ENCODE measurements around the gene LRRN2.

The LRRN2 gene

GRCh38 chr1:204672482-204673121 is 12.9 kb downstream of the LRRN2 start:
- TF ChIP-seq, protein P1, sequence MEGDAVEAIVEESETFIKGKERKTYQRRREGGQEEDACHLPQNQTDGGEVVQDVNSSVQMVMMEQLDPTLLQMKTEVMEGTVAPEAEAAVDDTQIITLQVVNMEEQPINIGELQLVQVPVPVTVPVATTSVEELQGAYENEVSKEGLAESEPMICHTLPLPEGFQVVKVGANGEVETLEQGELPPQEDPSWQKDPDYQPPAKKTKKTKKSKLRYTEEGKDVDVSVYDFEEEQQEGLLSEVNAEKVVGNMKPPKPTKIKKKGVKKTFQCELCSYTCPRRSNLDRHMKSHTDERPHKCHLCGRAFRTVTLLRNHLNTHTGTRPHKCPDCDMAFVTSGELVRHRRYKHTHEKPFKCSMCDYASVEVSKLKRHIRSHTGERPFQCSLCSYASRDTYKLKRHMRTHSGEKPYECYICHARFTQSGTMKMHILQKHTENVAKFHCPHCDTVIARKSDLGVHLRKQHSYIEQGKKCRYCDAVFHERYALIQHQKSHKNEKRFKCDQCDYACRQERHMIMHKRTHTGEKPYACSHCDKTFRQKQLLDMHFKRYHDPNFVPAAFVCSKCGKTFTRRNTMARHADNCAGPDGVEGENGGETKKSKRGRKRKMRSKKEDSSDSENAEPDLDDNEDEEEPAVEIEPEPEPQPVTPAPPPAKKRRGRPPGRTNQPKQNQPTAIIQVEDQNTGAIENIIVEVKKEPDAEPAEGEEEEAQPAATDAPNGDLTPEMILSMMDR (IDR thresholded peaks at IDR 0.05; ENCODE audit: insufficient read depth, low read length, missing control alignments), result no peak
- DNase-seq (ENCODE audit: low read depth, low spot score), result no peak
- ChIA-PET CTCF (no interaction called here), POLR2A (no interaction called here)
- H3K4me3 ChIP-seq (ENCODE audit: low read depth, low read length), result no peak overlapping the region

- ChIA-PET POLR2A (no interaction called here), CTCF (interaction anchor here (1.0 kb wide), 1 partner anchor 9 kb away, joined by 3 read pairs; no protein-coding TSS in a partner anchor)
- TF ChIP-seq, protein P1 (IDR thresholded peaks at IDR 0.05; ENCODE audit: insufficient read depth, low read length, missing control alignments), result no peak
- H3K4me3 ChIP-seq (ENCODE audit: low read depth, low read length), result no peak overlapping the region
- DNase-seq (ENCODE audit: low read depth, low spot score), result no peak
Observed at GRCh38 chr1:204672069-204672468, 13.5 kb downstream of the LRRN2 start.

- H3K4me3 ChIP-seq (ENCODE audit: low read depth, low read length), result no peak overlapping the region
- ChIA-PET POLR2A (no interaction called here), CTCF (interaction anchor here (0.6 to 1.0 kb wide), 2 partner anchors 35 to 137 kb away, joined by 3 read pairs; no protein-coding TSS in a partner anchor)
- TF ChIP-seq, protein P1 (IDR thresholded peaks at IDR 0.05; ENCODE audit: insufficient read depth, low read length, missing control alignments), result no peak
- peak; percentile 9 for DNase-seq (ENCODE audit: low read depth, low spot score)
Observed at GRCh38 chr1:204670152-204670927, 15.2 kb downstream of the LRRN2 start.

DNA sequence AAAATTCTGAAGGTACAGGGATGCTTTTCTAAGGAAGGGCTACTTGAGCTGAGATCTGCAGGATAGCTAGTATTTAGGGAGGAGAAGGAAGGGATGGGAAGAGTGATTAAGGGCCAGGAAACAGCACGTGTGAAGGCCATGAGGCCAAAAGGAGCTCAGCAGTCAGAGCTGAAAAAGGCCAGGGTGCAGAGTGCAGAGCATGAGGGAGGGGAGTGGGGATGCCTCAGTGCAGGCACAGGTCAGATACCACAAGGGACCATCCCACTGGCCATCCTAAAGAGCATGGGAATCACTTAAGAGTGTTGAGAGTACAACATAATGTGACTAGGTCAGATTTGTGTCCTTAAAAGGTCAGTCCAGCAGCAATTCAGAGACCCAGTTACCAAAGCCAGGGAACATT is 16.0 kb downstream of the LRRN2 start:
- TF ChIP-seq, protein P1 (IDR thresholded peaks at IDR 0.05; ENCODE audit: insufficient read depth, low read length, missing control alignments), result no peak
- POLR2A ChIA-PET, result no interaction called here
- CTCF ChIA-PET, result no interaction called here

GRCh38 chr1:204664384-204664651 is 21.2 kb downstream of the LRRN2 start:
- TF ChIP-seq, protein P1 (IDR thresholded peaks at IDR 0.05; ENCODE audit: insufficient read depth, low read length, missing control alignments), result no peak
- CTCF ChIA-PET, result no interaction called here
- no peak overlapping the region for H3K4me3 ChIP-seq (ENCODE audit: low read depth, low read length)
- no peak for DNase-seq (ENCODE audit: low read depth, low spot score)
- POLR2A ChIA-PET, result no interaction called here

More for the DNA sequence above, 16.0 kb downstream of the LRRN2 start:
- H3K4me3 ChIP-seq (ENCODE audit: low read depth, low read length), result no peak overlapping the region
- DNase-seq (ENCODE audit: low read depth, low spot score), result no peak

GRCh38 chr1:204663644-204664383 is 21.7 kb downstream of the LRRN2 start:
- TF ChIP-seq, protein P1 (IDR thresholded peaks at IDR 0.05; ENCODE audit: insufficient read depth, low read length, missing control alignments), result no peak
- CTCF ChIA-PET, result no interaction called here
- no peak overlapping the region for H3K4me3 ChIP-seq (ENCODE audit: low read depth, low read length)
- DNase-seq (ENCODE audit: low read depth, low spot score), result no peak
- POLR2A ChIA-PET, result no interaction called here

All from AG04449 (cell line).